Fibroblast of skin of abdomen (primary cell): Measurements from ENCODE around the gene SNTB2.

ENCODE experiments used
- DNase-seq: peaks from one replicate; pipeline ENCODE4 v3.0.0-alpha.2; 2013

Gene SNTB2

DNA sequence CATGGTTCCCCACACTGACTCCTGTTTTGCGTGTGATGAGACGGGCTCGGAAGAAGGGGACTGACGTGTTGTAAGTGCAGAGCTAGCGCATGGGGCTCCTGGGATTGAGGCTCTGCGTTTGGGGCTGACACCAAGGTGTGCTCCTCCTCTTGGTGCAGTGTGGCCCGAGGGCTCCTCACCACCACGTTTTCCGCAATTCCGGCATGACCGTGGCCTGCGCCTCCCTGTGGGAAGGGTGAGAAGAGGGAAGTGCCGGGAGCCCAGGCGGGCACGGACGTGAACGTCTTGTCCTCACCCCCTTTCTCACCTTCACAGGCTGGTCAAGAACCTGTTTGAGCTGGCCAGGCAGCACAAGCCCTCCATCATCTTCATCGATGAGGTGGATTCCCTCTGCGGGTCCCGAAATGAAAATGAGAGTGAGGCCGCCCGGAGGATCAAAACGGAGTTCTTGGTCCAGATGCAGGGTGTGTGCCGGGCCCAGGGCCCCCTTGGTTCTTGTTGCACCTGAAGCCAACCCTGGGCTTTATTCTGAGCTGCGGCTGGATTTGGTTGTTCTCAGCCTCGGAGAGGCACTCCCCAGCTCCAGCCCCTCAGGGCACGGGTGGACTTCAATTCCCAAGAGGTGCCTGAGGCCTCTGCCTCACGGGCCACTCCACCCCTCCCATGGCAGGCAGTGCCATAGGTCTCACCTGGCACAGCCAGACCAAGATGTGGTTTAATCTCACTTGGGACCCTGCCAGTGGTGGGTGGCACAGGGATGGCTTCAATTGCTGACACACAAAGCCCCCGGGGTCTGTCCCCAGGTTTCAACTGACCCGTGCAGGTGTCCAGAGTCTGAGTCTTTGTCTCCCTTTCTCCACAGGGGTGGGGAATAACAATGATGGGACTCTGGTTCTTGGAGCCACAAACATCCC, 133.1 kb downstream of the SNTB2 start:
- no peak for DNase-seq

DNA sequence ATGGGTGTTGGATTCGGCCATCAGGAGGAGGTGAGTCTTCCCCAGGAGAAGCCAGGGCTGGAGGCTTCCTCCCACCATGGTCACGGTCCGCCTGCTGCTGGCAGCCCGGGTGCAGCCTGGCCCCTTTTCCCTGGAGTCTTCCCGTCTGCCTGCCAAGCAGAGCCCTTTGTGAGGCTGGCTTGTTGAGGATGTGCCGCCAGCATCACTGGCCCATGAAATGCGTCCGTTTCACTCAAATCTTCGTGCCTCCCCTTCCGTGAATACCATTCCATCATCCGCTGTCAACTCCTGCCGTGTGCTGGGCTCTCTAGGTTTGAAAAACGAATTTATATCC, 133.7 kb downstream of the SNTB2 start:
- no peak for DNase-seq

DNA sequence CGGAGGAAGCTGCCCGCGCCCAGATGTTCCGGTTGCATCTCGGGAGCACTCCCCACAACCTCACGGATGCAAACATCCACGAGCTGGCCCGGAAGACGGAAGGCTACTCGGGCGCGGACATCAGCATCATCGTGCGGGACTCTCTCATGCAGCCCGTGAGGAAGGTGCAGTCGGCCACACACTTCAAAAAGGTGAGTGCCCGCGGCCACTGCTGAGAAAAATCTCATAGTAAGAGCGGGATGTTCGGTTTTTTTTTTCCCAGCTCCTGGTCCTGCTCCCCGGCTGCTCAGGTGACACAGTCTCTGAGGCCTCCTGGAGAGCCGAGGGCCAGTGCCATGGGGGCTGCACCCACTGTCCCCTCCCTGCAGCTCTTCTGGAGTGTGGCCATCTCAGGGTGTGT, 134.1 kb downstream of the SNTB2 start:
- no peak for DNase-seq

DNA sequence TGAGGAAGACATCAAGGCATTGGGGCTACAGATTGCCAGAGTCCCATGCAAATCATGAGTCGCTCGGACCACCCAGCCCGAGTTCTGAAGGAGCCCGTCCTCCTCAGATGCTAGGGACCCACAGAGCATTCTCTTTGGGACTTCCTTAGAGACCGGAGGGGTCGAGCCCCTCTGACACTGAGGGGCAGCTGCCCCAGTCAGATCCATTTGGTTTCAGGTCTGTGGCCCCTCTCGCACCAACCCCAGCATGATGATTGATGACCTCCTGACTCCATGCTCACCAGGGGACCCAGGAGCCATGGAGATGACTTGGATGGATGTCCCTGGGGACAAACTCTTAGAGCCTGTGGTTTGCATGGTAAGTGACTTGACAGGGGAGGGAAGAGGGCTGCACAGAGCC, 135.4 kb downstream of the SNTB2 start:
- no peak for DNase-seq

DNA sequence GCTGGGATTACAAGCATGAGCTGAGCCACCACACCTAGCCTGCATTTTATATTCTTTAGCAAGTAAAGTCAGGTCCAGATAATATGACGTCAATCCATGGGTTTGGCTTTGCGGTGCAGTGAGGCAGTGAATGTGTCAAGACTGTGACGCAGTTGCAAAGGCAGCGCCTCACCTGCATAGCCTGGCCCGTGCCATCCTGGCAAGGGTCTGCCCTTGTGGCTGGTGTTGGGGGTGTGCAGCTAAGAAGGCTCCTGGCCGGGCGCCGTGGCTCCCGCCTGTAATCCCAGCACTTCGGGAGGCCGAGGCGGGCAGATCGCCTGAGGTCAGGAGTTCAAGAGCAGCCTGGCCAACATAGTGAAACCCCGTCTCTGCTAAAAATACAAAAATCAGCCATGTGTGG, 136.5 kb downstream of the SNTB2 start:
- no peak for DNase-seq

DNA sequence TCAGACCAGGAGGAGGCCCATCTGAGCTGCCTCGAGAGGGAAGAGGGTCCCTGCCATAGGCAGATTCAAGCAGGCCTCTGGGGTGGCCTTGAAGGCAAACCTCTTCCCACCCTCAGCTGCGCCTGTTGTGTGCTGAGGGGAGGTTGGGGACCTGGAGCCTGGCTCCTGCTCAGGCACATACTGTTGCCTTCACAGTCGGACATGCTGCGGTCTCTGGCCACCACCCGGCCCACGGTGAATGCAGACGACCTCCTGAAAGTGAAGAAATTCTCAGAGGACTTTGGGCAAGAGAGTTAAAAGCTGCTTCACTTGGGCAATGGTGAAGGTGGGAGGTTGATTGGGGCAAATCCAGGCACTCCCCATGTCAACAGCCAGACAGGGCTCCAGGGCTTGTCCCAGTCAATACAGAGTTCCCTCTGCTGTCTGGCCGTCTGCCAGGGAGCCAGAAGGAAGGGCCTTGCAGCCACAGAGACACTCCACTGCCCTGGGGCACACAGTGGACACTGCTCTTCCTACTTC, 137.1 kb downstream of the SNTB2 start:
- DNase-seq, result no peak

DNA sequence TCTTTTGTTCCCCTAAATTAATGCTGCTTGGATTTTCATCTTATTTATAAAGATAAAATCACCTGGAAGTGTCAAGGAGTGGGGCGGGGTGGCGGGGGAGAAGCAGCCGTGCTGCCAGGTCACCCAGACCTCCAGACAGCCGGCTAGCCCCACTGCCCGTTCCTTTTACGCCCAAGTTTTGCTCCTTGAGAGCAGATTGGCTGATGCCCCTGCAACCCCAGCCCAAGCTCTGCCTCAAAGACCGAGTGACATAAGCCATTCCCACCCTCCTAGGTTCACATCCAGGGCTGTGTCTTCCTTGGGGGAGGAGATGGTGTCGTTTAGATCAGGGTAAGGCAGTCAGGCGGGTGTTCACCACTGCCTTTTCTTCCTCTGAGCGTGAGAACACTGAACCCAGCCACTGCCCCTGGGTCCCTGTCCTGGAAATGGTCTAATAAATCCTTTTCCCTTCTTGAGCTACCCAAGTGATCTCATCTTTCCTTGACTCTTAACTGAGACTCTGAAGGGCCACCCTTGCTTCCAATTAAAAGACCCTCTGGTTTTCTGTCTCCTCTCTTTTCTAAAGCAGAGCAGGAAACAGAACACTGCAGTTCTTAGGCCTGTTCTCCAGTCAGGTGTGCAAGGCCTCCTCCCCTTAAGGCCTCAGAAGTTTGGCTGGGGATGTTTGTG, 137.8 kb downstream of the SNTB2 start:
- DNase-seq, result no peak

DNA sequence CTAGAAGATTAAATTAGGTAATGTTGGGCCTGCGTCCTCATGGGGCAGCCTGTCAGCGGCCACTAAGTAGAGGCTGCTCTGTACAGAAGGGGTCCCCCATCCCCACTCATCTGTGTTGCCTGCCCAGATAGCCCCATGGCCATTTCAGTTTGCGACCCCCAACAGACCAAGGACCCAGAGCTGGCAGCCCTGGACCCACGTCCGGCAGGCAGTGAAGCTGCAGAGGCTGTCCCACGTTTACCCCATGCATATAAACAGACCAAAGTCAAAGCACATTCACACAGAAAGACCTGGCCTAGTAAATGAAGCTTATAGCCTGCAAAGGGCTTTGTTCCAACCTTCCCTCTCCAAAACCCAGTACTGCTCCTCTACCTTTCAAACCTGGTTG, 138.8 kb downstream of the SNTB2 start:
- no peak for DNase-seq

DNA sequence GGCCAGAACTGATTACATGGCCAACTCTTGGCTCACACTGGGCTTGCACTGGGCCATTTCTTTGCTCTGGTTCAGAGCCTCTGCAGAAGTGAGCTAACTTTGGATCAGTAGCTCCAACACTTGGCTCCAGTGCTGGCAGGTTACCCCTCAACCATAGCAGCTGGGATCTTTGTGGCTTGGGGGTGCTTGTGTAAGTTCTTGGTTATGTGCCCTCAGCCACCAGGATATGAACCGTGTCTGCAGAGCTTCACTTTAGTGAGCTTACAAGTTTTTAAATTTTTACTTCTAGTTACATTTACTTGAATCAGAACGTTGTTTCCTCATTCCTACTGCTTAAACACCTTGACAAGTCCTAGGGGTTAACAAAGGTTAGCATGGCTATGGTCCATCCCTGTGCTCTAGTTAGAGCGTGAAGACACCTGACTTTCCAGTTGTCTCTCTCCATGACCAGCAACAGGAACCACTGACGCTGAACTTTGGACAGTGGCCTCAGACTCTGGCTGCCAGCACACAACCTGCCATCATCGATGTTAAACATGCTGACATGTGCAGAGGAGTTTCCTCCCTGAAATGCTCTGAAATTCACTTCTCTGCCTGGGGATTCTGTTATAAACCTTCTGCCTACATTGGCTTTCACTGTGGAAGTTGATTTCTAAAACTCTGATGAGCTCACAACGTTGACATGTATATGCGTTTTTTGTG, 139.4 kb downstream of the SNTB2 start:
- no peak for DNase-seq

DNA sequence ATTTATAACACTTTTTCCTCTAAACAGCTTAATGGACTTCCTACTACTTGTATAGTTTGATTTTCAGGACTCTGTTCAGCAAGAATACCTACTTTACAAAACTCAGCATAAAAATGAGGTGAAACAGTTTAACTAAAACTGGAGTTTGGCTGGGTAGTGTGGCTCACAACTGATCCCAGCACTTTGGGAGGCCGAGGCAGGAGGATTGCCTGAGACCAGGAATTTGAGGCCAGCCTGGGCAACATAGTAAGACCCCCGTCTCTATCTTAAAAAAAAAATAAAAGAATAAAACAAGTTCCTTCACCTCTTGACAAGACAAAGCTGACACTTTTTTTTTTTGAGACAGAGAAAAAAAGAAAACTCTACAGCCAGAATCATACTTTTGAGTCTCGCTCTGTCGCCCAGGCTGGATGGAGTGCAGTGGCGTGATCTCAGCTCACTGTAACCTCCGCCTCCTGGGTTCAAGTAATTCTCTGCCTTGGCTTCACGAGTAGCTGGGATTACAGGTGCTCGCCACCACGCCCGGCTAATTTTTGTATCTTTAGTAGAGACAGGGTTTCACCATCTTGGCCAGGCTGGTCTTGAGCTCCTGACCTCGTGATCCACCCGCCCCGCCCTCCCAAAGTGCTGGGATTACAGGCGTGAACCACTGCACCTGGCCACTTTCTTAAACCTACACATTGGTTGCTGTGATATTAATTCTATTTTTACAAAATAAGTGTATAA, 140.8 kb downstream of the SNTB2 start:
- no peak for DNase-seq

DNA sequence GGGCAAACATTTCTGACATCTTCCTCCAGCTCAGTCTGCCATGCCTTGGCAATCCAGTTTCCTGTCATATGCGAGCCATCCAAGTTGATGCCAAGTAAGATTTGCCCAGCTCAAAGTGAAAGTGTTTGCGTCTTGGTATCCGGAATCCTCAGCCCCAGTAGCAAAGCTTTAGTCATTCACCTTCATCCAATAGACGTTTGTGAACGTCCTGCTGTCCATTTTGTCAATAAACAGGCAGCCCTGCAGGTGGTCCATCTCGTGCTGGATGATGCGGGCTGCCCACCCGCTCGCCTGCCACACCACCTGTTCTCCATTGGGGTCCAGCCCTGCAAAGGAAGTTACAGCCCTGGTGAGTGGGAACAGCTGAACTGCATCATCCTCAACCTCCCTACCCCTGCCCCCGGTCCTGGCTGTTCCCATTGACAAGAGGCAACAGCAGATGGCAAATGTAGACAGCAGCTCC, 141.9 kb downstream of the SNTB2 start:
- no peak for DNase-seq

DNA sequence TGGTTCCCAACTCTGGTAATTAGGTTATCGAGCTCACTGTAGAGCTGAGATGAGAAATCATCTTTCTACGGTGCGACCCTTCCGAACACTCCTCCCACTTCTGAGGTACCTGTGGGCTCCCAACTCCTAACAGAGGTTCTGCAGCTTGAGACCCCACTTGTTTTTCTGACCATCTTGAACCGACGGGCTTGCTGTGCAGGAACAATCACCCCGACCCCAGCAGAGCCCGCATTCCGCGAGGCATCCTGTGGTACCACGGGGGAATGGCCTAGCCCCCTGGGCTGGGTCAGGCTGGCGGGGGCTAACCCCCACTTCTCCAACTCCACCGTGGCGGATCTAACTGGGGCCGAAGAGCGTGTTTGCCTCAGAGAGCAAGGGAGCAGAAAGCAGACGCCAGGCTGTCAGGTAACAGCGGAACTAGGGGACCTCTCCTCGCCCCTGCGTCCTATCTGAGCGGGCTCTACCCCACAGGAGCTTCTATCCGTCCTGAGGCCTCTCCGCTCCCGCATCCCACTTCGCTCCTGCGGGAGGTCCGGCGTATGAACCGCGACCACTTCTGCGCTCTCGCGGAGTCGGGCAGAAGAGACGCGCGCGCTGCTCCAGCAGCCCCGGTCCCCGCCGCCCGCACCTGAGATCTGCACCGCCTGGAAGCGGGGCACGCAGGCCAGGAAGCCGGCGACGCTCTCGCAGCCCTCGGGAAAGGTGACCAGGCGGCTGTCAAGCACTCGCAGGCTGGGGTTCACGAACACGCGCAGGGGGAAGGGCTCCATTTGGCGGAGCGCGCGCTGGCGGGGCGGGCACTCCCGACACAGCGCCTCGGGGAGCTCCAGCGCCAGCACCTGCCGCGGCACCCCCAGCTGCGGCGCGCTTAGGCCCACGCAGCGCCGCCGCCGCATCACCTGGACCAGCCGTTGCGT, 142.7 kb downstream of the SNTB2 start:
- peak; percentile 25 for DNase-seq

DNA sequence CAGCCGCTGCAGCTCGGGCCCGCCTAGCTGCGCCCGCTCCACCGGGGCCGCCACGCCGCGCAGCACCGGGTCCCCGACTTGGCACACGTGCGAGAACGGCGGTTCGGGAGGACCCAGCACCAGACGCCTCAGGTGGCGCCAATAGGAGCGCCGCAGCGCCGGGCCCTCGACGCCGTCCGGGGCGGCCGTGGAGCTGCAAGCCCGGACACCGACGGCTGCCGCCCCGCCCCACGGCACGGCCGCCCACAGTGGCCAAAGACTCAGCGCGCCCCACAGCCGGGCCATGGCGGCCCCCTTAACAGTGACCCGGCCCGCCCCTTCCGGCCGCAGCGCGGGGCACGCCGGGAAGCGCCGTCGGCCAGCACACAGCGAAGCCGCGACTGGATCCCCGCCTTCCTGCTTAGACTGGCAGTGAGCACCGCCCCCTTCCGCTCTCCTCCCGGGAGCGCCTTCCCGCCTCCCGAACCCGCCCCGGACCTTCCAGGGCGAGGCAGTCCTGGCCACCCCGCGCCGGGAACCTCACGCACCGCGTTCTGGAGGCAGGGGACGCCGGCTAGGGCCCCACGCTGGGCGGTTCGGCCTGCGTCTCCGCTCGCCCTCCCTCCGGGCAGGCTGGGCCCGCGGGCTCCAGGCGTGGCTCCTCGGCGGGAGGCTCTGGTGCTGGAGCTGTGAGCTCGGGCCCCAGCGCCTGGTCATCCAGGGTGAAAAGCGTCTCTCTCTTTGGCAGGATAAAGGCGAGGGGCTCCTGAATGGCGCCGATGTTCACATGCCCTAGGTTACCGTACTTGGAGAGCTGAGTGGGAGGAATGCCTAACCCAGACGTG, 143.5 kb downstream of the SNTB2 start, which contains the start of gene PDF:
Gene PDF, minus strand, starts transcription at position 303 of the 824 bp plus-strand sequence. Its CDS starts 18 bp downstream, at position 285.
- peak; percentile 93 for DNase-seq

DNA sequence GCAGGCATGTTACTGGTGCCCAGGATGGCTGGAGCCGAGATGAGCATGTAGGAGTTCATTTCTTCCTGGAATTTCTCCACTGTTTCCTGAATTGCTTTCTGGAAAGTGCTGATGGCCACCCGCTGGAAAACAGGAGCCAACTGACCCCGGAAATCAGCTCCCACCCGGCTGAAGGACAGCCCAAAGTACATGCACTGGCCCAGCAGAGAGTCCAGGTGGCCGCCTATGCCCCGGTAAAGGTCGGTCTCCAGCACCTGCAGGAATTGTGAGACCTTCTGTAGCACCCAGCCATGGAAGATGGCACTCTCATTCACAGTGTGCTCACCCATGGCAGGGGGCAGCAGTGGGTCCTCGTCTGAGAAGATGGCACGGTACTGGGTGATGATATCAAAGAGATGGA, 147.7 kb downstream of the SNTB2 start:
- no peak for DNase-seq

DNA sequence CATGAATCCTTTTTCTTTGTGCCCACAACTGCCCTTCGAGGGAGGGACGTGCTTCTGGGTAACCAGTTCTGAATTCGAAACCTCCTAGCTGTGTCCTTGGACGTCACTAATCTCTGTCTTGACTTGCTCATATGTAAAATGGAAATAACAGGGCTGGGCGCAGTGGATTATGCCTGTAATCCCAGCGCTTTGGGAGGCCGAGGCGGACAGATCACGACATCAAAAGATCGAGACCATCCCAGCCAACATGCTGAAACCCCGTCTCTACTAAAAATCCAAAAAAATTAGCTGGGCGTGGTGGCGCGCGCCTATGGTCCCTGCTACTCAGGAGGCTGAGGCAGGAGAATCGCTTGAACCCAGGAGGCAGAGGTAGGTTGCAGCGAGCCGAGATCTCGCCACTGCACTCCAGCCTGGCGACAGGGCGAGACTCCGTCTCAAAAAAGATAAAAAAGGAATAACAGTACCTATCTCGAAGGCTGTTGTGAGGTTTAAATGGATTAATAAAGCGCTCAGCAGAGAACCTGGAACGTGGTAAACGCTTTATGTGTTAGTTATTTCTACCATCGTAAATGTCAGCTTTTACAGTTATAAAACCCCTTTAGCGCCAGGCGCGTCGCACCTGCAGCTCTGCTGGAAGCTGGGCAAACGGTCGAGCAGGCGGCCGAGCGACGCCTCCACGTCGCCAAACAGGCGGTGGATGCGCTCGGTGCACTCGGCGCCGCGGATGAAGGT, 151.8 kb downstream of the SNTB2 start:
- DNase-seq, result no peak

DNA sequence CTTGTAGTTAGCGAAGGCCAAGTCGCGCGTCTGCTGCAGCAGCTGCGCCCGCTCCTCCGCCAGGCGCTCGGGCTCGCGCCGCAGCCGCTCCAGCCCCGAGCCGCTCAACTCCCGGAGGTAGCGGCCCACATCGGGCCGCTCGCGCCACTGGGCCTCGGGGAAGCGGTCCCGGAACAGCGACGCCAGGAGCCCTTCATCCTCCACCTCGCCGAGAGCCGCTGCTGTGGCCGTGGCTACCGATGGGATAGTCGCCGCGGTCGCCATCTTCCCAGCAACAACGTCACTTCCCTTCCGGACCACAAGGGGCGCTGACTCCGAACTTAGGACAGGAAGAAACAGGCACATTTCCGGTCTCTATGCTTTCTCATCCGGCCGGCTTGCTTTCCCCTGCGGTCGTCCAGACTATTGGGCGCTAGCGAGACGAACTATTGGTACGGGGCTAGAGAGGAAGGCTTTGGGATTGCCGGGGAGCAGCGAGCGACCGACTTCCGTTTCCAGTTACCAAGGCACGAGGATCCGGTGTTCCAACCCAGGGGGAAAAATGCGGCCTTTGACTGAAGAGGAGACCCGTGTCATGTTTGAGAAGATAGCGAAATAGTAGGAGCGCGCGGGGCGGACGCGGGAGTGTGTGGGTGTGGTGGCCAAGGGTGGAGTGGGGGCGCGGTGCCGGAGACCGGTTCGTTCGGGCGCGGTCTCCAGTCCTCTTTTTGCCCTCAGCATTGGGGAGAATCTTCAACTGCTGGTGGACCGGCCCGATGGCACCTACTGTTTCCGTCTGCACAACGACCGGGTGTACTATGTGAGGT, 152.5 kb downstream of the SNTB2 start, which contains the start of the genes COG8 and NIP7:
Gene COG8, minus strand, starts transcription at position 276 of the 806 bp plus-strand sequence. Its CDS starts 12 bp downstream, at position 264.
Gene NIP7, plus strand, starts transcription at position 484 of the 806 bp plus-strand sequence. Its CDS starts 58 bp downstream, at position 542.
- peak; percentile 99 for DNase-seq

DNA sequence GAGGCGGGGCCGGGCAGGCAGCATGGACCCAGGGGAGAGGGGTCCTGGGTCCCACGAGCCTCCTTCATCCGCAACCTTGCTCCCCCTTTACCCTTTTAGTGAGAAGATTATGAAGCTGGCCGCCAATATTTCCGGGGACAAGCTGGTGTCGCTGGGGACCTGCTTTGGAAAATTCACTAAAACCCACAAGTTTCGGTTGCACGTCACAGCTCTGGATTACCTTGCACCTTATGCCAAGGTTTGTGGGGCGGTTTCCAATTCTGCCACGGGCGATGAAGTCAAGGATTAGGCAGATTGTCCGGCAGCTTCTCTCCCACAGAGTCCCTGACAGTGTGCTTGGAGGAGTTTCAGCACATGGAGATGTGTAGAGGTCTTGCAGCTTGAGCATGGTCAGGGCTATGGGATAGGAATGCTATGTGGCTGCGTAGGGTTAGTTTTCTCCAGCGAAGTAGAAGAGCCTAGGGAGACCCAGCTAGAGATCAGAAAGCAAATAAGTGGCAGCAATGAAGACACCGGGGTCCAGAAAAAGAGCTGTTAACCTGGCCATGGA, 153.2 kb downstream of the SNTB2 start:
- DNase-seq, result no peak

DNA sequence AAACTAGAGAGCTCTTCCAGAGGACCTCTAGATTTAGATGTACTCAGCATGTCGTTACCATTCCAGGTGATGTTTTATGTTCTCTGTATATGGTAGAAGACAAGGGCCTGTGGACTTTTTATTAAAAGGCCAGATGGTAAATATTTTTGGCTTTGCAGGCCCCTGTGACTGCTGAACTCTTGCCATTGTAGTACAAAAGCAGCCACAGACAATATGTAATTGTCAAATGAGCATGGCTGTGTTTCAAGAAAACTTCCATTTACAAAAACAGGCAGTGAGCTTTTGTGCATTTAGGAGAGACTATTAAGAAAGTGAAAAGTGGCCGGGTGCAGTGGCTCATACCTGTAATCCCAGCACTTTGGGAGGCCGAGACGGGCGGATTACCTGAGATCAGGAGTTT, 157.2 kb downstream of the SNTB2 start:
- DNase-seq, result no peak
